Stimulated activated CD4-positive, alpha-beta T cell treated with anti-CD3 and anti-CD28 coated beads, Interleukin-15, amount 100 ng/mL, for 1 hour (primary cell): ENCODE data around the gene GSTK1.
"Not testable (repeated sequence)": the region's sequence is repeated elsewhere in the genome, so short reads cannot be mapped to it uniquely, and the experiment has no call there.

Experiments used
- DNase-seq, 2 donors: peaks; one replicate each; pipeline ENCODE4 v3.0.0-alpha.2; 2020; ENCODE audit warnings: low read depth in 1 of 2, low spot score in 1 of 2

Gene GSTK1

DNA sequence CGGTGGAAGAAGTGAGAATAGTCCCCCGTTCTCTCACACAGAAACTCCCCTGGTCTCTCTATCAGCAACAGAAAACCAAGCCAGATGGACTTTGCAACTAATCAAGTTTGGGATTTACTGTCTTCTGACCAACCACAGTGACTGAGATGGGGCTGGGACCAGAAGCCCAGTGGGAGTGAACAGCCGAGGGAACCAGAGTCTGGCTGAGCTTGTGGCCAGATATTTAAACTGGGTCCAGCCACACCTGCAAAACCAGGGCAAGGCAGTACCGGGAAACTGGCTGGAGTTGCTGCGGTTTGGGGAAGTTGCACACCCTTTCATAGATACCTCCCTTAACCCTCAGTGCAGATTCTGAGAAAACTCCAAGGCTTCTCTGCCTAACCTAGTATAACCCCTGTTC, 6.0 kb downstream of the GSTK1 start:
- DNase-seq = no peak

DNA sequence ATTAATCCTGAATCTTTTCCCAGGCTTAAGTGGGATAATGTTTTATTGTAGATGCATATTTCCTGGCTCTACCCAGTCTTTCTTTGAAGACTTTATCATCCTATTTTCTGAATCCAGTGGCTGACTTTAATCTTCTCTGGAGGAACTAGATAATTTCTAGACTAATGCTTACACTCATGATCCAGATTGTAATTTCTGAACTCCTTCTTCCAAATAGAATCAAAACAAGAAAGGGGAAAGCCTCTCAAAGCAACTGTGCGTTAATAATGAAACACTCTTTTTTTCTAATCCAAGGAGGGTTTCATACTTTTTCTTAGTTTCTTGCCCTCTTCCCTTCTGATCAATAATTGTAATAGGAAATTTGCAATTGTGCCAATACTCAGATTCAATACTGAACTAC, 8.0 kb downstream of the GSTK1 start:
- no peak for DNase-seq

DNA sequence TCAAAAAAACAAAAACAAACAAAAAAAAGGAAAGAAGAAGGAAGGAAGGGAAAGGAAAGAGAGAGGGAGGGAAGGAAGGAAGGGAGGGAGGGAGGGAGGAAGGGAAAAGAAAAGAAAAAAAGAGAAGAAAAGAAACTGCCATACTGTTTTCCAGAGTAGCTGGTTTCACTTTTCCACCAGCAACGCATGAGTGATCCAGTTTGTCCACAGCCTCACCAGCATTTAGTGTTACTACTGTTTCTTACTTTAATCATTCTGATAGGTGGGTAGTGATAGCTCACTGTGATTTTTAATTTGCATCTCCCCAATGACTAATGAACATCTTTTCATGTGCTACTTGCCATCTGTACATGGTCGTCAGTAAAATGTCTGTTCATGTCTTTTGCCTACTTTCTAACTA, 9.6 kb downstream of the GSTK1 start:
- DNase-seq = no peak

DNA sequence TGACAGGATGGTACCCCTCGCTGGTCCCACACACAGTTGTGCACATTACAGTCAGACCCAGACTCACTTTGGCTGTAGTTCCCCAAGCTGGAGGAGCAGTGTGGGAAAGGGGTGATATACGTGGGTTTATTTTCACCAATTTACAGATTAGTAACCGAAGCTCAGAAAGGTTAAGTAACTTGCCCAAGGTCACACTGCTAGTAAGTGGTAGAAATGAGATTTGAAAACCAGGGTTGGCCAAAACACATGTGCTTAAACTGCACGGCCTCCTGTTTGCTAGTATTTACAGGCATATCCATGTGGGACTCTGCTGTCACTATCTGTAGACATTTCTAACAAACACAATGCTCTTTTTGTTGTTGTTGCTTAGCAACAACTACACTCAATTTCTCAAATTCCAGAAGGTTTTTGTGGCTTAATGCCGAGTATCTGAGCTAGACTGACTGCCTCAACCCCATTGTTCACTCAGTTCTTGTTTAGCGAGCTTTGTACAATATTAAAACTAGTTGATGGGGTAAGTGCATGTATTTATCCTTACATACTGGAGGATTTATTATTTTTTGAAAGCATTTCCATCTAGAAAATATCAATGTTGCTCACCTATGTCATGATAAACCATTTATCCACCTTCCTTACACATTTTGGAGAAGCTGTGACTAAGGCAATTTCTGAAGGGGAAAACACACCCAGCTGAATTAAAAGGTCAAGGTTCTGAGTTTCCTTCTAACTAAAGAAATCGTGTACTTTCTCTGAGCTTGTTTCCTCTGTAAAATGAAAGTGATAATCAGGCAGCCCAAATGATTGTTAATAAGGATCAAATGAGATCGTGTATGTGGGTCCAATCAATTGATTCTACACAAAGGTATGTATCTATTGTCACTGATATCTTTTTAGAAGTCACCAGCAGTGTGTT, 16.2 kb downstream of the GSTK1 start:
- DNase-seq = no peak

DNA sequence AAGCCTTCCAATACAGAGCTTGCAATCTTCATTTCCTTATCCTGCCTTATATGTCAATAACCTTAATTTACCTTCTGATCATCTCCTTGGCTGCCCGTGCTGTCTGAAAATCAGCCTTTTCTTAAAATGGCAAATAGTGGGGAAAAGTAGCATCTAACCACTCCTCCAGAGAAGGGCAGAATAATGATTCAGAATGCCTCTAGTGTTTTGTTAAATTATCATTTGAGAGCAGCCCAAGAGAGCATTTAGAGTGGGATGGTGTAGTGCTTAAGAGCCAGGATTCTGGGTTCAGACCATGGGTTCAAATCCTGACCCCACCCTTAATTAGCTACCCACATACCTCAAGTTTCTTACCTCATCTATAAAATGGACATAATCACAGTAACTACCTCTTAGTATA, 16.9 kb downstream of the GSTK1 start:
- no peak for DNase-seq

DNA sequence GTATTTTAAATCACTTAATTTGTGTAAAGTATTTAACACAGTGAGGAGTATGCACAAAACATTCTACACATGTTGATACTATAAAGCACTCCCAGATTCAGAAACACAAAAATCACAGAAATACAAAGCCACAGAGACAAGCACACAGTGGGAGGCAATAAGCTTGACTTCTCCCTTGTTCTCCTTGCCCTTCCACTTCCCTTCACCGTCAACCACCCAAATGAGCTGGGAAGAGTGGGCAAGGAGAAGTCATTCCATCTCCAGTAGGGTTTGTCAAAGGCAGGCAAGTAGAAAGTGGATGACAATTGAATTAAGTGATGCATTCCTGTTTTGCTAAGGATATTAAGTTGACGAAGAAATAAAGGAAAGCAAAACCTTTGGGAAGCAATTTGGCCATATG, 17.3 kb downstream of the GSTK1 start:
- DNase-seq = no peak

DNA sequence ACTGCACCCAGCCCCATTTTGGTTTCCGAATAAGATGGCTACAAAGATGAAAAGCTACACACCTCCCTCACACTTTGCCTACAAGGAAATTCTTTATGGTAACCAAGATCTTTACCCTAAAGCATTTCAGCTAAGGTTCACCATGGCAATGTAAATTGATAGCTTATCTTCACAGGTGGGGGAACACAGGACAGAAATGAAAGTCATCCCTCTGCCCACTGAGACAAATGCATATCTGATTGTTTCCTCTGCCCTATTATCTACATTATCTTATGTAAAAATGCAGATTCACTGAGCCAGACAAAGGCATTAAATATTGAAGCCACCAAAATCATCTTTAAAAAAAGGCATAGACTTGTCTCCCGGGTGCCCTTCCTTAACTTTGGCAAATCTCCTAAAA, 18.3 kb downstream of the GSTK1 start:
- no peak for DNase-seq

DNA sequence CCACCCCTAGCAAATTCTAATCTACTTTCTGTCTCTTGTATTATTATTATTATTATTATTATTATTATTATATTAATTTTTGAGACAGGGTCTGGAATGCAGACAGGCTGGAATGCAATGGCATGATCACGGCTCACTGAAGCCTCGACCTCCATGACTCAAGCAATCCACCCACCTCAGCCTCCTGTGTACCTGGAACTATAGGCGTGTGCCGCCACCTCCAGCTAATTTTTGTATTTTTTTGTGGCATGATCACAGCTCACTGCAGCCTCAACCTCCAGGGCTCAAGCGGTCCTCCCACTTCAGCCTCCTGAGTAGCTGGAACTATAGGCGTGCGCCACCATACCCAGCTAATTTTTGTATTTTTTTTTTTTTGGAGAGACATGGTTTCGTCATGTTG, 18.9 kb downstream of the GSTK1 start:
- DNase-seq = no peak

DNA sequence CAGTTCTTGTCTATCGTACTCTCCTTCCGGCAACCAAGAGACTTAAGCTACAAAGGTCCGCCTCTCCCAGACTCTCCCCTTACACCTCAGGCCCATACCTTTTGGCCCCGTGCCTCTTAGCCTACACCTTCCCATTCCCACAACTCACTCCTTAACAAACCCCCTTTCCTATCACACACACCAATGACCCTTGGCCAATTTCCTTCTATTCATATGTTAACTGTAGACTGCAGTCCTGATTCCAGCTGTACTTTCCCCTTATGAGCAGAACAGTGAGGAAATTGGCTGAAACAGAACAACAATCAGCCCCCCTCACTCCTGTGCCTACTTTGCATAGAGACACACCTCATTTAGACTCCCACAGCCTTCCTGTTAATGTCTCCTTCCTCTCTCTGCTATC, 20.1 kb downstream of the GSTK1 start:
- no peak for DNase-seq

DNA sequence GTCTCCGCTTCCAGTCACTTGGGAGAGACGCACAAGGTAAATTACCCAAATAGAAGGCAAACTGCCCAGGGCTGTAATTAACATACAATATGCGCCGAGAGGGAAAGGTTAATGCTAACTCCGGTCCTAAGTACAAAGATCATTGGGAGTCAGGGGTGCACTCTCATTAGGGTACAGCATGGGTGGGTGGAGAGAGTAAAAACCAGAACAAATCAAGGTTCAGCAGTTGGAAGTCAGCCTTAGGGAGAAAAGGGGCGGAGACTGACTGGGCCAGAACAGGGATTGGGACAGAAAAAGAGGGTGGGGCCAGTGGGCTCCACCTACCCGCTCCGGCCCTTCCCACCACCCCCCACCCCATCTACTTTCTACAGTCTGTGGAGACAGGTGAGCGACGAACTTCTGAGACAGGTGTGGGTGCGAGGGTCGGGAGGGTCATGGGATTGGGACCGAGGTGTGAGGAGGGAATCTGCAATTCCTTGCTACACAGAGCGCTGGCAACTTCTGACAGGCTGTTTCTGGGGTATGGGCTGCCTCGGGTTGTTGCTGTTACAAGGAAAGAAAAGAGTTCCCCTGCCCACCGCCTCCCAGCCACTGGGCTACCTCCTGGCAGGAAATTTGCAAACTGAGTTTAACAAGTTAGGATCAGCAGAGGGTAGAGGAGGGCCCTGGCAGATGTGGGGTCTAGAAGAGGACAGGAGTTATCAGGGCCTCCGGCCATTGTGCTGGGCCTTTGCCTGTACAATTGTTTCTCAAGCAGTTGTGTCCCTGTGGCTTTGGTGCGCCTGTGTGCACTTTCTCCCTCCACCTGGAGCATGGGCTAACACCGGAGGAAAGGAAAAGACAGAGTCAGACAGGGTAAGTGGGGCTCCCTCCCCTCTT, 21.6 kb downstream of the GSTK1 start, which contains the start of gene TMEM139:
TSS of gene TMEM139 (plus strand) at position 368 of the 879 bp plus-strand sequence. CDS start 1,000 bp downstream, outside the sequence.
- DNase-seq = no peak

DNA sequence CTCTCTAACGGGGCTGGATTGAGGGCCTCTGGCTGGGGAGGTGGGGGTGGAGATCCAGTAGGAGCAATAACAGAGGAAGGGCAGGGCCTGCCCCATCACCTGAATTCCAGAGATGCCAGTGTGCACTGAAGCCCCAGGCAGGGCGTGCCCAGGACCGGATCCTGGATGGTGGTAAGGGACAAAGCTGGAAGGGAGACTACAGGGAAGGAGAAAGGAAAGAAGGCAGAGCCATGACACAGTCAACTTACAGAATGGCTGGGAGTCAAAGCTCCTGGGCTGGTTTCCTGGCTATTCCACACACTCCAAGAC, 22.2 kb downstream of the GSTK1 start:
- no peak for DNase-seq

DNA sequence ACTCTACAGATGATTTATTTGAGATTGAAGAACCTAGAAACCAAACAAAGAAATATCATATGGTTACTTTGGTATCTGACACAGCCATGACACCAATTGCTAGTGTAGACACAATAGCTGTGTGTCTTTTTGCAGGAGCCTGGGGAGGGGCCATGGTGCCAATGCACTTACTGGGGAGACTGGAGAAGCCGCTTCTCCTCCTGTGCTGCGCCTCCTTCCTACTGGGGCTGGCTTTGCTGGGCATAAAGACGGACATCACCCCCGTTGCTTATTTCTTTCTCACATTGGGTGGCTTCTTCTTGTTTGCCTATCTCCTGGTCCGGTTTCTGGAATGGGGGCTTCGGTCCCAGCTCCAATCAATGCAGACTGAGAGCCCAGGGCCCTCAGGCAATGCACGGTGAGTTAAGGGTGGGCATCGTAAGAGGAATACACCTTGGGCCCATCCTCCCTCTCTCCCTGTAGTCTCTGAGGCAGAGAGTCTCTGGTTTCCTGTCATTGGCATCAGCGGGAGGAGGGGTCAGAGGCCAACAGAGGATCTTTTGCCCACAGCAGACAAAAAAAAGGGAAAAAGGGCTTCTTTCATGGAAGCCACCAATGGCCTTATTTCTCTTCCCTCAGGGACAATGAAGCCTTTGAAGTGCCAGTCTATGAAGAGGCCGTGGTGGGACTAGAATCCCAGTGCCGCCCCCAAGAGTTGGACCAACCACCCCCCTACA, 22.7 kb downstream of the GSTK1 start:
- DNase-seq = no peak

DNA sequence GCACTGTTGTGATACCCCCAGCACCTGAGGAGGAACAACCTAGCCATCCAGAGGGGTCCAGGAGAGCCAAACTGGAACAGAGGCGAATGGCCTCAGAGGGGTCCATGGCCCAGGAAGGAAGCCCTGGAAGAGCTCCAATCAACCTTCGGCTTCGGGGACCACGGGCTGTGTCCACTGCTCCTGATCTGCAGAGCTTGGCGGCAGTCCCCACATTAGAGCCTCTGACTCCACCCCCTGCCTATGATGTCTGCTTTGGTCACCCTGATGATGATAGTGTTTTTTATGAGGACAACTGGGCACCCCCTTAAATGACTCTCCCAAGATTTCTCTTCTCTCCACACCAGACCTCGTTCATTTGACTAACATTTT, 23.3 kb downstream of the GSTK1 start:
- no peak for DNase-seq

DNA sequence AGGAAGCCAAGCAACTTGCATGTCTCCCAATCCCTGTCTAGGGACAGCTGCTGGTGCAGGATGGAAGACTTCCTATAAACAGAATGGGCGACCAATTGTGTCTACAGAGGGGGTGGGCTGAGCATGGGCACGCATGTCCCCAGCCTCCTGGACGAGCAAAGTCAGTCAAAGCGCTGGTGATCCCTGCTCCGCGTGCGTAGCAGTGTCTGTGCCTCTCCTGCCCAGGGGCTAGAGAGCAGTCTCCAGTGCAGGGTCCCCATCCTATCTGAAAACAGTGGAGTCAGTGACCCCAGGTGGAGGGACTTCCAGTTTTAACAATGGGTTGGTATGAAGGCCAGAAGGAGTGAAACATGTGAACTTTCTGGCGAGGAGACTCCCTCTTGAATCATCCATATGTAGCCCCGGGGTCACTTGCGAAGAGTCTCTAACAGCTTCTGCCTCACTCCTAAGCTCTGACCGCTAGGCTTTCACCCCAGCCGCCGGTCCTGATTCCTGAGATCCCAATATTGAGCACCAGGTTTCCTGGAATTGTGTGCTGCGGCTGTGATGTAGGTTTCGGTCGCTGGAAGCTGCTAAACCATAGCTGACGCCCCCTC, 24.2 kb downstream of the GSTK1 start:
- DNase-seq = no peak

DNA sequence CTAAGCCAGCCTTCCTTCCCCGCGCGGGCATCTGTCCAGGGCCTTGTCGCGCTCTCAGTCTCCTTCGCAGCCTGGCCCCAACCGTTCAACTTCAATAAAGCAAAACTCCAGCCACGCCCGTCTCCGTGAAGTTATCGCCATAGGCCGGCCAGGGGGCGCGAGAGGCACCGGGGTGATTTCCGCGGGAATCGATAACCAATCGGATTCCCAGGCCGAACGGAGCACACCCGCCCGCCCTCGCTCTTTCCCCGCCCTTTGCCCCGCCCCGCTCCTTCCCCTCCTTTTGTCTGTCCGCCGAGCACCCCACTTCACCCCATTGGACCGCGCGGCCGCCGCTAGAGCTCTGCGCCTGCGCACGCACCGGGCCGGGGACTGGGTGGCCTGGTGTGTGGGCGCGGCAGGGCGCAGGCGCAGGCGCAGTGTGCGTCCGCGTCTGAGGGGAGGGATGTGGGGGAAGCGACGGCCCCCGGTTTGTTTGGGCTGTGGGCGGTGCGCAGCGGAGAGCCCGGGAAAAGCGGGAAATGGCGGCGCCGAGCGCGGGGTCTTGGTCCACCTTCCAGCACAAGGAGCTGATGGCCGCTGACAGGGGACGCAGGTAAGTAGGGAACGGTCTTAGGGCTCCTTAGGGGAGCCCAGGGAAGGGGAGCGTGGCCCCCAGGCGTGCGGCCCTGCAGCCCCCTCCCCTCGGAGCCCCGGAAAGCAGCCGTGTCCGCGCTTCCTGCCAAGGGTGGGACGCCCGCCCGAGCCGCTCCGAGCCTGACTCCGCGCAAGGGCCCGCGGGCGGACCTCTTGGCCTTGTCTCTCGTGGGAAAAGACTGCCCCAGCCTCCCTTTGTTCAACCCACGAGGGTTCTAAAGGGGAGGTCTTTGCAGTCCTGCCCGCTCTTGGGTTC, 24.9 kb downstream of the GSTK1 start, which contains the start of gene CASP2:
TSS of gene CASP2 (plus strand) at position 417 of the 892 bp plus-strand sequence. CDS start at position 522, 105 bp downstream.
- peak; percentile 98 to 99 for DNase-seq

DNA sequence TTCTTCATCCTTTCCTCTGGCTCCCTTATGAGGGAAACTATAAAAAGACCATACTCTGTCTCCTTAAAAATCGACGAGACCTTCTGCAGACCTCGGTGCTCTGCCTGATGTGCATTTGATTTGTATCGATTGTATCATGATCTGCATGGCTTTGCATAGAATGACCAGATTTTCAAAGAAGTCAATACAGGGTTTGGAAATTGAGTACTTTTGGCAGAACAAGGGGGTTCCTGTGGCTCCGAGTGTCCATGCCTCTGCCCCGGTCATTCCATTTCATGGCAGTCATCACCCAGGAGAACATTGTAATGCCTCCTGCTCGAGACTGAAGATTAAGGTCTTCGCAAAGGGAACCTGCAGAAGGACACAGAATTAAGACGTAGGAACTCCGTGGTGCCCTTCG, 25.6 kb downstream of the GSTK1 start:
- DNase-seq = no peak

DNA sequence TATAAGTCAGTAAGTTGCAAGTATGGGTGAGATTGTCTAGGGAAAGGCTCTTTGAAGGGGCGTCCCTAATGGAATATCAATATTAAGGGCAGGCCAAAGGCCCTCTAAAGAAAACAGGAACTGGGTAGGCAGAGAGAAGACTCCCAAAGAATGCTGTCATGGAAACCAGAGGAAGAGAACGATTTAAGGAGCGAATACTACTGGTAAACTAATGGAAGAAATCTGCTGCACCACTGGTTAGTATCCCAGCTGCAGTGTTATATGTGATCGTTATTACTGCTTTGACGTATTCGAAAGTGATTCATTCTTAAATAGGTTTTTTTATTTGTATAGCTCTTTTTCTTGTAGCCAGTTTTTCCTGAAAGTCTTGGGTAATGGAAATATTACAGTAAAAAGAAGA, 26.2 kb downstream of the GSTK1 start:
- DNase-seq = no peak

DNA sequence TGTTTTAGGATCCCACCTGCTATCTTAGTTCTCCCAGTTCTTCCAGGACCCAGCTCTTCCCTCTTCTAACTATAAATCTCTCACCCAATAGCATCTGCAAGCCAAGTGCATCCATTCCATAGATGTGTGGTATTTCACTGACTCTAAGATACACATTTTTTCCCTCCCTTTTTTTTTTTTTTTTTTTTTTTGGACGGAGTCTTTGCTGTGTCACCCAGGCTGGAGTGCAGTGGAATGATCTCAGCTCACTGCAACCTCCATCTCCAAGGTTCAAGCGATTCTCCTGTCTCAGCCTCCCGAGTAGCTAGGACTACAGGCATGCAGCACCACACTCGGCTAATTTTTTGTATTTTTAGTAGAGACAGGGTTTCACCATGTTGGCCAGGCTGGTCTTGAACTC, 26.6 kb downstream of the GSTK1 start:
- DNase-seq = not testable (repeated sequence)

DNA sequence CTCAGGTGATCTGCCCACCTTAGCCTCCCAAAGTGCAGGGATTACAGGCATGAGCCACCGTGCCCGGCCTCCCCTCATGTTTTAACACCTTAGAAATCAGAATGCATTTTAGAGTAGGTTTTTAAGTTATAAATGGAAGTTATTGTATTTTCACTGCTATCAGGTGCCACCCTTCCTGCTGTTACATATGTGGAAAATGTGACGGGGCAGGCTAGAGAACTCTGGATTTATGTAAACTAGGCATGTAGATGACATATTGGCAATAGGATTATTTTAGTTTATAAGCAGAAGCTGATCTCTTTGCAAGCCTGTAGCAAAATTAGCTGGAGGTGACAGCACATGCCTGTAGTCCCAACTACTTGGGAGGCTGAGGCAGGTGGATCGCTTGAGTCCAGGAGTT, 27.1 kb downstream of the GSTK1 start:
- DNase-seq = no peak

DNA sequence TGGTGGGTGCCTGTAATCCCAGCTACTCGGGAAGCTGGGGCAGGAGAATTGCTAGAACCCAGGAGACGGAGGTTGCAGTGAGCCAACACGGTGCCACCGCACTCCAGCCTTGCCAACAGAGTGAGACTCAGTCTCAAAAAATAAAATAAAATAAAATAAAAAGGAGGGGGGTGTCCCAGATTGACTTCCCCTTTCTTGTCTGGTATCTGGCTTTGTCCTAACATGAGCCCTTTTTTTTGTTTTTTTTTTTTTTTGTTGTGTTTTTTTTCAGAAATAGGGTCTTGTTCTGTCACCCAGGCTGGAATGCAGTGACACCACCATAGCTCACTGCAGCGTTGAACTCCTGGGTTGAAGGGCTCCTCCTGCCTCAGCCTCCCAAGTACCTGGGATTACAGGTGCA, 29.6 kb downstream of the GSTK1 start:
- DNase-seq = no peak
